ENCODE data around the gene LIMA1. TPM values are rescaled to one million over a fixed set of nuclear protein-coding genes. Genes with fewer than 3 reads are reported as not detected.
A peak's percentile ranks its signal among the peaks of the same experiment; 100 is the strongest.

Gene LIMA1
- total RNA-seq, 1 donor from 2014 or later: 54.3 TPM

DNA sequence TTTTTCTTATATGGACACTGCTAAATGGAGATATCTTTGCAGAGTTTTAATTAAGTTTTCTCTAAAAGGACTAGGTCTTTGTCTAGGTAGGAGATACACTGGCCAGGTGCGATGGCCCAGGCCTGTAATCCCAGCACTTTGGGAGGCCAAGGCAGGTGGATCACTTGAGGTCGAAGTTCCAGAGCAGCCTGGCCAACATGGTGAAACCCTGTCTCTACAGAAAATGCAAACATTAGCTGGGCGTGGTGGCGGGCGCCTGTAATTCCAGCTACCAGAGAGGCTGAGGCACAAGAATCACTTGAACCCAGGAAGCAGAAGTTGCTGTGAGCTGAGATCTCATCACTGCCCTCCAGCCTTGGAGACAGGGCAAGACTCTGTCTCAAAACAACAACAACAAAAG lies 99.1 kb downstream of the LIMA1 start:
- H3K4me1 ChIP-seq (ENCODE audit: control insufficient read depth in 3 of 3, insufficient read depth in 3 of 3, low read length in 3 of 3): peaks cover 15 to 28% (median 27%) of the 10 kb centered on the region in 3 donors
- H3K4me3 ChIP-seq (ENCODE audit: low read length in 3 of 3): no peak overlapping the region
- H3K27me3 ChIP-seq (ENCODE audit: control insufficient read depth in 3 of 3, insufficient read depth in 3 of 3, low read length in 3 of 3): no peaks in the 10 kb centered on the region
- no peak overlapping the region for H3K9ac ChIP-seq (ENCODE audit: low read depth in 1 of 3, low read length in 3 of 3)
- peaks cover 0 to 22% (median 21%) of the 10 kb centered on the region in 3 donors for H3K36me3 ChIP-seq (ENCODE audit: control insufficient read depth in 3 of 3, insufficient read depth in 3 of 3, low read length in 3 of 3)
- H3K27ac ChIP-seq (ENCODE audit: low read depth, low read length): no peak overlapping the region
- H3K9me3 ChIP-seq (ENCODE audit: control insufficient read depth in 3 of 3, low read length in 3 of 3): no peaks in the 10 kb centered on the region

- H3K36me3 ChIP-seq (ENCODE audit: control insufficient read depth in 3 of 3, insufficient read depth in 3 of 3, low read length in 3 of 3): peaks cover 3 to 27% (median 19%) of the 10 kb centered on the region in 3 donors
- H3K27ac ChIP-seq (ENCODE audit: low read depth, low read length): no peak overlapping the region
- peaks cover 9 to 17% (median 14%) of the 10 kb centered on the region in 3 donors for H3K4me1 ChIP-seq (ENCODE audit: control insufficient read depth in 3 of 3, insufficient read depth in 3 of 3, low read length in 3 of 3)
Measured at GRCh38 chr12:50182461-50182860, 100.9 kb downstream of the LIMA1 start.

DNA sequence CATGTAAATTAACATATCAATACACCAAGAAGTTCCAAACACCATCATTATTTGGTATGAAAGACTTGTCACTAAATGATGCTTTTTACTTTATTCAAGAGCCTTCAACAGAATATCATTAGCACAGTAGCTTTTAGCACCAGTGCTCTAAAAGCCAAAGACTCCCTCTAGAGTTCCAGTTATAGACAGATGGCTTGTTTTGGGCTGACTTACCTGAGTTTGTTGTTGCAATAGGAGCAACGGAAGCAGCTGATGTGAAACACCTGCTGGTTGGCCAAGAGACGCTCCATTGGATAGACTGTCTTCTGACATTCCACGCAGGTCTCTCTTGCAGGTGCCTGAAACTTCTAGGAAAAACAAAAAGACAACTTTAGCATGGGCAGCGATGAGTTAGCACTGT lies 101.6 kb downstream of the LIMA1 start:
- Histone ChIP-seq H3K27ac (ENCODE audit: low read depth, low read length) (no peak overlapping the region), H3K4me1 (ENCODE audit: control insufficient read depth in 3 of 3, insufficient read depth in 3 of 3, low read length in 3 of 3) (peaks cover 9 to 13% (median 12%) of the 10 kb centered on the region in 3 donors), H3K36me3 (ENCODE audit: control insufficient read depth in 3 of 3, insufficient read depth in 3 of 3, low read length in 3 of 3) (peaks cover 6 to 35% (median 25%) of the 10 kb centered on the region in 3 donors), H3K9me3 (ENCODE audit: control insufficient read depth in 3 of 3, low read length in 3 of 3) (no peaks in the 10 kb centered on the region), H3K9ac (ENCODE audit: low read depth in 1 of 3, low read length in 3 of 3) (no peak overlapping the region), H3K27me3 (ENCODE audit: control insufficient read depth in 3 of 3, insufficient read depth in 3 of 3, low read length in 3 of 3) (no peaks in the 10 kb centered on the region), H3K4me3 (ENCODE audit: low read length in 3 of 3) (no peak overlapping the region)

More at GRCh38 chr12:50182461-50182860, 100.9 kb downstream of the LIMA1 start:
- Histone ChIP-seq H3K9me3 (ENCODE audit: control insufficient read depth in 3 of 3, low read length in 3 of 3) (no peaks in the 10 kb centered on the region), H3K9ac (ENCODE audit: low read depth in 1 of 3, low read length in 3 of 3) (no peak overlapping the region), H3K4me3 (ENCODE audit: low read length in 3 of 3) (no peak overlapping the region), H3K27me3 (ENCODE audit: control insufficient read depth in 3 of 3, insufficient read depth in 3 of 3, low read length in 3 of 3) (no peaks in the 10 kb centered on the region)

DNA sequence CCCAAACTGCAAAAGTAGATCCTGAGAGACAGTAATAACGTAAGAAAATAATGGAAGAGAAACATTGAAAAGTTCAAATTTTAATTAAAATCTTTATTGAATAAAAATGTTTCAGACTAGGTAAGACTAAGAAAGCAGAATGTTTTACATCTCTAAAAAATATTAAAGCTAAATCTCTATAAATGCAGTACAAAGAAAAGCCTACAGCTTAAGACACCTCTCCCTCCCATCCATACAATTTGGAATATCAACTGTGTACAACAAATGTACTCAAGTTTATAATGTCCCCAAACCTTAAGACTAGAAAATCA lies 107.6 kb downstream of the LIMA1 start:
- H3K9me3 ChIP-seq (ENCODE audit: control insufficient read depth in 3 of 3, low read length in 3 of 3): no peaks in the 10 kb centered on the region
- H3K9ac ChIP-seq (ENCODE audit: low read depth in 1 of 3, low read length in 3 of 3): no peak overlapping the region
- H3K36me3 ChIP-seq (ENCODE audit: control insufficient read depth in 3 of 3, insufficient read depth in 3 of 3, low read length in 3 of 3): peaks cover 6 to 28% (median 24%) of the 10 kb centered on the region in 3 donors
- no peaks in the 10 kb centered on the region for H3K27me3 ChIP-seq (ENCODE audit: control insufficient read depth in 3 of 3, insufficient read depth in 3 of 3, low read length in 3 of 3)
- no peak overlapping the region for H3K27ac ChIP-seq (ENCODE audit: low read depth, low read length)
- no peak overlapping the region for H3K4me3 ChIP-seq (ENCODE audit: low read length in 3 of 3)
- H3K4me1 ChIP-seq (ENCODE audit: control insufficient read depth in 3 of 3, insufficient read depth in 3 of 3, low read length in 3 of 3): no peaks in the 10 kb centered on the region

- Histone ChIP-seq H3K4me3 (ENCODE audit: low read length in 3 of 3) (no peak overlapping the region), H3K36me3 (ENCODE audit: control insufficient read depth in 3 of 3, insufficient read depth in 3 of 3, low read length in 3 of 3) (peaks cover 6 to 22% (median 21%) of the 10 kb centered on the region in 3 donors), H3K4me1 (ENCODE audit: control insufficient read depth in 3 of 3, insufficient read depth in 3 of 3, low read length in 3 of 3) (no peaks in the 10 kb centered on the region), H3K27me3 (ENCODE audit: control insufficient read depth in 3 of 3, insufficient read depth in 3 of 3, low read length in 3 of 3) (no peaks in the 10 kb centered on the region), H3K9ac (ENCODE audit: low read depth in 1 of 3, low read length in 3 of 3) (no peak overlapping the region), H3K27ac (ENCODE audit: low read depth, low read length) (no peak overlapping the region), H3K9me3 (ENCODE audit: control insufficient read depth in 3 of 3, low read length in 3 of 3) (no peaks in the 10 kb centered on the region)
Measured at GRCh38 chr12:50174971-50175715, 108.2 kb downstream of the LIMA1 start.

DNA sequence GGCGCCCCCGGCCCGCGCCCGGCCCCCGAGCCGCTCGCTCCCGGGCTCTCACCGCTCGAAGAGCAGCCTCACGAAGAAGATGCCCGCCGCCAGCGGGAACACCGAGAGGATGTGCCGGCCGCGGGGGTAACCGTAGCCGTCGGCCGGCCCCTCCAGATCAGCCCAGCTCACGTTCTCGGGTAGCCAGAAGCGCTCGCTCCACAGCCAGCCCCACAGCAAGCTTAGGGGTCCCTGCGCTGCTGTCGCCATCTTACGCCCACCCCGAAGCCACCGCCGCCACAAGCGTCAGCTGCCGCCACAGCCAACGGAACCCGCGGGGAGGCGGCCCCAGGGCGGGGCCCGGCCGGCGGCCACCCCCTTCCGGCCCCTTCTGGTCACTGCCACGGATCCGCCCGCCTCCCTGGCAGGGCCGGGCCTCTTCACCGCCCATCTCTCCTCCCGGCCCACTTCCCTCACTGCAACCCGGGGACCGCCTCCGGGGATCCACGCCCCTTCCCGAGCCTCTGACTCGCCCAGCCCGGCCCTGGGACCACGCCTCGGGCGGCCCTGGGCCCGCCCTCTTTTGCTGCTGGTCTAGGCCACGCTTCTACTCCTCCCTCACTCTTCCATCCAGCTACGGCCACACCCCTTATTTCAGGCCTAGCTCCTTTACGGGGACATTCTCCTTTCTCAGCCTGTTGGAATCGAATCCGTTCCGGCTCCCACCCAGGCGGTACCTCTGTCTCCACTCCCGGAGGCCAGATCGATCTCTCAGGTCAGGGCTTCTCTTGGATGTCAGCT lies 116.1 kb downstream of the LIMA1 start, which contains the start of gene CERS5:
Gene CERS5, minus strand, starts transcription at position 321 of the 780 bp plus-strand sequence. Its CDS starts 72 bp downstream, at position 249.
- H3K9ac ChIP-seq (ENCODE audit: low read depth in 1 of 3, low read length in 3 of 3): peak within 1 kb of the TSS; percentile 87 to 93 (median 91)
- peak within 1 kb of the TSS; percentile 82 to 89 (median 85) for H3K4me3 ChIP-seq (ENCODE audit: low read length in 3 of 3)
- peaks cover 5 to 11% (median 9%) of the 10 kb centered on the region in 3 donors for H3K4me1 ChIP-seq (ENCODE audit: control insufficient read depth in 3 of 3, insufficient read depth in 3 of 3, low read length in 3 of 3)
- H3K9me3 ChIP-seq (ENCODE audit: control insufficient read depth in 3 of 3, low read length in 3 of 3): no peaks in the 10 kb centered on the region
- no peaks in the 10 kb centered on the region for H3K27me3 ChIP-seq (ENCODE audit: control insufficient read depth in 3 of 3, insufficient read depth in 3 of 3, low read length in 3 of 3)
- peak within 1 kb of the TSS; percentile 88 for H3K27ac ChIP-seq (ENCODE audit: low read depth, low read length)
- no peaks in the 10 kb centered on the region for H3K36me3 ChIP-seq (ENCODE audit: control insufficient read depth in 3 of 3, insufficient read depth in 3 of 3, low read length in 3 of 3)

DNA sequence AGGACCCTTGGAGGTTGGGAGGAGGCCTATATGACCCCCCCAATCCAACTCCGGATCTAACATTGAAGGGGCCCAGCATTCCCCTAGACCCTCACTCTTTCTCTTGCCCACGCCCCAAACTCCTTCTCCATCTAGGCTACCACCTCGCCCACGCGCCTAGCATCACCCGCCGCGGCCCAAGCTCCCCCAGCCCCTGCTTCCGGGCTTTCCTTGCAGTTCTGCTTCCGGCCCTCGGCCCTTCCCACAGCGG lies 116.6 kb downstream of the LIMA1 start:
- no peaks in the 10 kb centered on the region for H3K27me3 ChIP-seq (ENCODE audit: control insufficient read depth in 3 of 3, insufficient read depth in 3 of 3, low read length in 3 of 3)
- no peaks in the 10 kb centered on the region for H3K36me3 ChIP-seq (ENCODE audit: control insufficient read depth in 3 of 3, insufficient read depth in 3 of 3, low read length in 3 of 3)
- peak overlapping the region; percentile 88 for H3K27ac ChIP-seq (ENCODE audit: low read depth, low read length)
- no peaks in the 10 kb centered on the region for H3K9me3 ChIP-seq (ENCODE audit: control insufficient read depth in 3 of 3, low read length in 3 of 3)
- peak overlapping the region; percentile 82 to 89 (median 85) for H3K4me3 ChIP-seq (ENCODE audit: low read length in 3 of 3)
- peak overlapping the region; percentile 76 to 93 (median 87) for H3K9ac ChIP-seq (ENCODE audit: low read depth in 1 of 3, low read length in 3 of 3)
- peaks cover 5 to 11% (median 9%) of the 10 kb centered on the region in 3 donors for H3K4me1 ChIP-seq (ENCODE audit: control insufficient read depth in 3 of 3, insufficient read depth in 3 of 3, low read length in 3 of 3)

- H3K36me3 ChIP-seq (ENCODE audit: control insufficient read depth in 3 of 3, insufficient read depth in 3 of 3, low read length in 3 of 3): no peaks in the 10 kb centered on the region
- H3K9me3 ChIP-seq (ENCODE audit: control insufficient read depth in 3 of 3, low read length in 3 of 3): no peaks in the 10 kb centered on the region
- H3K4me3 ChIP-seq (ENCODE audit: low read length in 3 of 3): no peak overlapping the region
- no peaks in the 10 kb centered on the region for H3K27me3 ChIP-seq (ENCODE audit: control insufficient read depth in 3 of 3, insufficient read depth in 3 of 3, low read length in 3 of 3)
- H3K4me1 ChIP-seq (ENCODE audit: control insufficient read depth in 3 of 3, insufficient read depth in 3 of 3, low read length in 3 of 3): peaks cover 5 to 11% (median 9%) of the 10 kb centered on the region in 3 donors
- H3K27ac ChIP-seq (ENCODE audit: low read depth, low read length): no peak overlapping the region
- no peak overlapping the region for H3K9ac ChIP-seq (ENCODE audit: low read depth in 1 of 3, low read length in 3 of 3)
Measured at GRCh38 chr12:50164963-50165362, 118.4 kb downstream of the LIMA1 start.

DNA sequence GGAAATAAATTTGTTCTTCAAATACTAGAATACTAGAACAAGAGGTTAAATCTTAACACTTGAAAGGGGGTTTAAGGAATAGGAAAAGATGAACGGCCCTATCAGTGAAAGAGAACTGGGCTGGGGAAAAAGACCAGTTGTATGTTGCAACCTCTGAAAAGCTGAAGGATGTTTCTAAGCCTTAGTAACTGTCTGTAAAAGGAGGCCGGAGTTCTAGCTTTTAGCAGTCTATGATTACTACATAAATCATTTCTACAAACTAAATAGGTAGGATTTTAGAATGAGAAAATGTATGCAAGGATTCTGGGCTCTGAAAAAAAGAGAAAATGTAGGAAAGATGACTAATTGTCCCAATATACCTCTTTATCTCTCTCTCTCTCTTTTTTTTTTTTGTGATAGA lies 121.1 kb downstream of the LIMA1 start:
- Histone ChIP-seq H3K9ac (ENCODE audit: low read depth in 1 of 3, low read length in 3 of 3) (no peak overlapping the region), H3K36me3 (ENCODE audit: control insufficient read depth in 3 of 3, insufficient read depth in 3 of 3, low read length in 3 of 3) (no peaks in the 10 kb centered on the region), H3K27me3 (ENCODE audit: control insufficient read depth in 3 of 3, insufficient read depth in 3 of 3, low read length in 3 of 3) (no peaks in the 10 kb centered on the region), H3K27ac (ENCODE audit: low read depth, low read length) (no peak overlapping the region), H3K4me1 (ENCODE audit: control insufficient read depth in 3 of 3, insufficient read depth in 3 of 3, low read length in 3 of 3) (peaks cover 5 to 7% (median 7%) of the 10 kb centered on the region in 3 donors), H3K9me3 (ENCODE audit: control insufficient read depth in 3 of 3, low read length in 3 of 3) (no peaks in the 10 kb centered on the region), H3K4me3 (ENCODE audit: low read length in 3 of 3) (no peak overlapping the region)

DNA sequence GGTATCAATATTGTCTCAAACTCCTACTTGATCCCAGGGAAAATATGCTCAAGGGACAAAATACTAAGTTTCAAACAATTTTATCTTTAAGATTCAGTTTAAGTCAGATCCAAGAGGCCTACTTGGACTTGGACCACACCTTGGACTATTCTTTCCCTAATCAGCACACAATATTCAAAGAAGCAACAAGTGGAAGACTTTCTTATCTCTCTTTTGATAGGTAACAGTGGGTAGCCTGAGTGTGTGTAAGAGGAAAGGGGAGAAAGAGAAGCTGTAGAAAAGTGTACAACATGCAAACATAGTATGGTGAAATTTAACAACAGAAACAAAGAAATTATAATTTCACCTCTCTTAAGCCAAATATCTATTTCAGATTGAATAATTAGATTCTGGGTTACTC lies 122.7 kb downstream of the LIMA1 start:
- Histone ChIP-seq H3K4me3 (ENCODE audit: low read length in 3 of 3) (no peak overlapping the region), H3K9ac (ENCODE audit: low read depth in 1 of 3, low read length in 3 of 3) (no peak overlapping the region), H3K27ac (ENCODE audit: low read depth, low read length) (no peak overlapping the region), H3K9me3 (ENCODE audit: control insufficient read depth in 3 of 3, low read length in 3 of 3) (no peaks in the 10 kb centered on the region), H3K36me3 (ENCODE audit: control insufficient read depth in 3 of 3, insufficient read depth in 3 of 3, low read length in 3 of 3) (no peaks in the 10 kb centered on the region), H3K4me1 (ENCODE audit: control insufficient read depth in 3 of 3, insufficient read depth in 3 of 3, low read length in 3 of 3) (no peaks in the 10 kb centered on the region), H3K27me3 (ENCODE audit: control insufficient read depth in 3 of 3, insufficient read depth in 3 of 3, low read length in 3 of 3) (no peaks in the 10 kb centered on the region)

Measured in skeletal muscle tissue (tissue), 4 donors.